MG63 (cell line): ENCODE data around the gene DNAH7. TPM values are rescaled to one million over a fixed set of nuclear protein-coding genes. Genes with fewer than 3 reads are reported as not detected.
"Not testable (repeated sequence)": the region's sequence is repeated elsewhere in the genome, so short reads cannot be mapped to it uniquely, and the experiment has no call there.

Experiments used
- DNase-seq: peaks from one replicate; pipeline ENCODE4 v3.0.0-alpha.2; 2020
- H3K27me3 ChIP-seq: fragments of 250-450 bp; sonication (Bioruptor Pico); 2 replicates; pipeline ENCODE4 v1.5.1; 2020; ENCODE audit warnings: mild to moderate bottlenecking, moderate library complexity
- H3K36me3 ChIP-seq: fragments of 250-450 bp; sonication (Bioruptor Pico); 2 replicates; pipeline ENCODE4 v1.5.1; 2020; ENCODE audit warnings: mild to moderate bottlenecking, moderate library complexity
- H3K4me3 ChIP-seq: fragments of 250-450 bp; sonication (Bioruptor Pico); 2 replicates; pipeline ENCODE4 v1.5.1; 2020; ENCODE audit warnings: mild to moderate bottlenecking, moderate library complexity
- H3K9me3 ChIP-seq: fragments of 250-450 bp; sonication (Bioruptor Pico); 2 replicates; pipeline ENCODE4 v1.5.1; 2020; ENCODE audit warnings: mild to moderate bottlenecking, moderate library complexity
- total RNA-seq: library from RNA; depleted of rRNA; stranded (reverse); fragments of >200 nt; shearing (Covaris generic); gene quantifications from 2 replicates; pipeline ENCODE4 v1.2.3, GENCODE V29; 2014; ENCODE audit warnings: low replicate concordance; rRNA removed

DNAH7 gene
- total RNA-seq, result 0.43 TPM in 1 of 2 replicates, not detected in the other

GRCh38 chr2:196068271-196069209, at the start of gene DNAH7:
Gene DNAH7, minus strand, starts transcription at chr2:196068837. Its CDS starts 126 bp downstream, at chr2:196068711.
- DNase-seq, result peak; percentile 91
- Histone ChIP-seq H3K4me3 (peak within 1 kb of the TSS; percentile 91), H3K27me3 (no peaks in the 10 kb centered on the region), H3K36me3 (no peaks in the 10 kb centered on the region), H3K9me3 (no peaks in the 10 kb centered on the region)

- Histone ChIP-seq H3K4me3 (no peak overlapping the region), H3K9me3 (no peaks in the 10 kb centered on the region), H3K27me3 (no peaks in the 10 kb centered on the region), H3K36me3 (no peaks in the 10 kb centered on the region)
- DNase-seq, result no peak
Measured at GRCh38 chr2:196117214-196117705, 48.6 kb upstream of the DNAH7 start.

DNA sequence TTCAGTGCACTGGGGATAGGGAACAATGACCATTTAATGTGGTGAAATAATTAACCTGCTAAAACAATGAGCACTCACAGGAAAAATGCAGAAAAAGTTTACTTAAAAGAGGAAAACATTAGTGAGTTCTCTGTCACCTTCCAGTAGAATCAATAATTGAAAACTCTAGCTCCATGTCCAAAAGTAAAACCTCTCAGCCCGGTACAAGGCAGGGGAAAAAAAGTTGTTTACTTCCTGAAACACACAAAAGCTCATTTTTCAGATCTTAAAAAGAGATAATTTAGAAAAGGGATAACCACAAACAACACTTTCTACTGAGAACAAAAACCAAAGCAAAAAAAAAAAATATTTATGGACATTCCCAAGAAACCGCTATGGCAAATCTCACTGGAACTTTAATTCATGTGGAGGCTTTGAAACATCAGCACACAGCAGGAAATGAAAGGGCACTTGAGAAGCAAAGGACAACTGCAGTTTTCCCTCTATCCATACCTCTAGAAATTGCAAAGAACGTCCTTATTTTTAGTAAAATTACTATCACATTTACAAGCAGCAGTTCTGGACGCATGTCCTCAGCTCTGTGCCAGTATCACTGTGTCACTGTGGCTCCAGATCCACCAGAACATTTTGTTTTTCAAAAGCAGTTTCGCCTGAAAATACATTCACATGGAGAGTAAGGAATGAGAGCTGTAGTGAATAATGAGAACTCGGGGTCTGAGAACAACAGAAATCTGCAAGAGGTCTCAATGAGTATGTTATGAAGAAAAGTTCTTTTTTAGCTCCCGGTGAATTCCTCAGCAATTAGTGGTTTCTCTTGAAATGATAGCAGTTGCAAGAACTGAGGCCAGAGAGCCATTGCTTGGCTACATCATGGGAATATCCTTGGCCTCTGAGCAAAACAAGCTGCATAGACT, 44.7 kb upstream of the DNAH7 start:
- no peak for DNase-seq
- Histone ChIP-seq H3K9me3 (no peaks in the 10 kb centered on the region), H3K4me3 (peak overlapping the region; percentile 7; the same call in 1 of the 2 replicates)

DNA sequence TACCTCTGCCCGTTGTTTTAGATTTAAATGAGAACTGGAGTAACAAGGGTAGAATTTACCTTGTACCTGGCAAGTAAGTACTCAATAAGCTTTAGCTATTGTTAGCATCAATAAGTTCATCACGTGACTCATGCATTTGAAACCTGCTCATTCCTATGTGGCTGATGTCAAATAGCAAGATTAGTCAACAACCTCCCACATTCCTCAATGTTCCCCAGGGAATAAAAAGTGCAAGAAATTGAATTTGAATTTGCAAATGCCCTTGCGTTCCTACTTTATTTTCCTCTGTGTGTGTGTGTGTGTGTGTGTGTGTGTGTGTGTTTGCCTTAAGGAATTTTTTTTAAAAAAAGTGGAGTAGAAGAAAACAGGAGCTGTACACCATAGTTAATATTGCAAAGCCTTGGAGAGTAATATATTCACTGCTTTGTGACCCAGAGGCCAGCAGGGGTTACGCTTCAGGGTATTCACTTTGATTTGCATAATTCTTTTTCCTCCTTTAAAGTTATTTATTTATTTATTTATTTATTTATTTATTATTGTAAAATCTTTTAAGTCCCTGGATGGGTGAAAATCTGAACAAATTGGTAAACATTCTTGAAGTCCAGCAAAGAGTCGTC, 43.9 kb upstream of the DNAH7 start:
- DNase-seq, result no peak
- Histone ChIP-seq H3K27me3 (no peaks in the 10 kb centered on the region), H3K36me3 (no peaks in the 10 kb centered on the region), H3K9me3 (no peaks in the 10 kb centered on the region), H3K4me3 (no peak overlapping the region)

More for the DNA sequence above, 44.7 kb upstream of the DNAH7 start:
- H3K36me3 ChIP-seq, result no peaks in the 10 kb centered on the region
- no peaks in the 10 kb centered on the region for H3K27me3 ChIP-seq

- H3K27me3 ChIP-seq, result no peaks in the 10 kb centered on the region
- no peaks in the 10 kb centered on the region for H3K36me3 ChIP-seq
- no peak overlapping the region for H3K4me3 ChIP-seq
- H3K9me3 ChIP-seq, result no peaks in the 10 kb centered on the region; the same call in 1 of the 2 replicates
- no peak for DNase-seq
Measured at GRCh38 chr2:196108604-196109003, 40.0 kb upstream of the DNAH7 start.

GRCh38 chr2:196105951-196106350, 37.3 kb upstream of the DNAH7 start:
- no peaks in the 10 kb centered on the region for H3K36me3 ChIP-seq
- H3K9me3 ChIP-seq, result no peaks in the 10 kb centered on the region; the same call in 1 of the 2 replicates
- no peaks in the 10 kb centered on the region for H3K27me3 ChIP-seq
- no peak overlapping the region for H3K4me3 ChIP-seq
- no peak for DNase-seq

DNA sequence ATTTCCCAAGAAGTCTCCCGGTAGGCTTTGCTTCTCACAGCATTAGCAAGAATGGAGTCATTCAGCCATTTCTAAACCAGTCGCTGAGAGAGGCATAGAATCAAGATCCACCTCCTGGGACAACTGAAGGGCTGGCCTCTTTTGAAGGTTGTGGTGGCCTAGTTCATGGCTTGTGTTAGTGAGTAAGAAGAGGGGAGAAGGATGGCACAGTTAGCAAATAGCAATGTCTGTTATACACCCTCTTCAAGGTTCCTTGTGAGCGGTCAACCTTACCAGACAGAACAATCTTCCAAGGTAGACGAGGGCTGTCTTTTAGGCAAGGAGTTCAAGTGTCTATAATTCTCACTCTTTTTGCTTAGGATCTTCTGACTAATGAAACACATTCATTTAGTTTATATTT, 35.4 kb upstream of the DNAH7 start:
- Histone ChIP-seq H3K27me3 (no peaks in the 10 kb centered on the region), H3K36me3 (no peaks in the 10 kb centered on the region), H3K4me3 (no peak overlapping the region), H3K9me3 (no peaks in the 10 kb centered on the region; the same call in 1 of the 2 replicates)
- no peak for DNase-seq

DNA sequence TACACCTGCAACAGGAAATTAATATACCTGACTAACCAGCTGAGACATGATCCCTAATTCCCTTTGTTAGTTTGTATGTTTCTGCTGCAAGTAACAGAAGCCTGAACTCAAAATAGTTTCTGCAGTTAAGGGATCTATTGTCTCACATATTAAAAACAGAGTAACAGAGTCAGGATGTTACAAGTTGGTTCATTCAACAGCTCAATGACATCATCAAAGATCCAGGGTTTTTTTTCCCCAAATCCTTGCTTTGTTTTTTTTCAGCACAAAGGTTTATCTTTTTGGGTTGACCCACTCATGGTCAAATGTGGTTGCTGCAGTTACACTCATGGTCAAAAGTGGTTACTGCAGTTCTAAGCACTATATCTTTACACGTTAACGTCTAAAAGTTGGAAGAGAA, 35.0 kb upstream of the DNAH7 start:
- no peaks in the 10 kb centered on the region; the same call in 1 of the 2 replicates for H3K9me3 ChIP-seq
- H3K36me3 ChIP-seq, result no peaks in the 10 kb centered on the region
- no peak overlapping the region for H3K4me3 ChIP-seq
- no peaks in the 10 kb centered on the region for H3K27me3 ChIP-seq
- no peak for DNase-seq

GRCh38 chr2:196101325-196101991, 32.8 kb upstream of the DNAH7 start:
- no peaks in the 10 kb centered on the region; the same call in 1 of the 2 replicates for H3K9me3 ChIP-seq
- DNase-seq, result no peak
- H3K27me3 ChIP-seq, result no peaks in the 10 kb centered on the region
- no peak overlapping the region for H3K4me3 ChIP-seq
- no peaks in the 10 kb centered on the region for H3K36me3 ChIP-seq

DNA sequence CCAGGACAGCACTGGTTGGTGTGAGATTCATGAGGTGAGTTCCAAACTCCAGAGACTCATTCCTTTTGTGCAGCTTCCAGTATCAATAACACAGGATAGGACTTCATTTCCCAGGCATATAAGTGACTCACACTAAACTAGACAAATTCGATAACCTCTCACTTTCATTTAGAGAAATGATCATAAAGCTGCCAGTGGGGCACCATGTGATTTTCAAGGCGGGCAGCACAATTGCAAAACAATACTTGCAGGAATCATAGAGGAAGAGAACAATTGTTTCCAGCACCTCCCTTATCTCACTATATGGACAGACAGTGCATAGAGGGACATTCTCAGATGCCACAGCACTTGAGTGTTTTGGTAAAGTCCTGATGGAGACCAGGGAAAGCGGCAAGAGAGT, 31.3 kb upstream of the DNAH7 start:
- H3K27me3 ChIP-seq, result no peaks in the 10 kb centered on the region
- peaks cover 3% of the 10 kb centered on the region; the same call in 1 of the 2 replicates for H3K9me3 ChIP-seq
- DNase-seq, result no peak
- H3K36me3 ChIP-seq, result no peaks in the 10 kb centered on the region
- no peak overlapping the region for H3K4me3 ChIP-seq

DNA sequence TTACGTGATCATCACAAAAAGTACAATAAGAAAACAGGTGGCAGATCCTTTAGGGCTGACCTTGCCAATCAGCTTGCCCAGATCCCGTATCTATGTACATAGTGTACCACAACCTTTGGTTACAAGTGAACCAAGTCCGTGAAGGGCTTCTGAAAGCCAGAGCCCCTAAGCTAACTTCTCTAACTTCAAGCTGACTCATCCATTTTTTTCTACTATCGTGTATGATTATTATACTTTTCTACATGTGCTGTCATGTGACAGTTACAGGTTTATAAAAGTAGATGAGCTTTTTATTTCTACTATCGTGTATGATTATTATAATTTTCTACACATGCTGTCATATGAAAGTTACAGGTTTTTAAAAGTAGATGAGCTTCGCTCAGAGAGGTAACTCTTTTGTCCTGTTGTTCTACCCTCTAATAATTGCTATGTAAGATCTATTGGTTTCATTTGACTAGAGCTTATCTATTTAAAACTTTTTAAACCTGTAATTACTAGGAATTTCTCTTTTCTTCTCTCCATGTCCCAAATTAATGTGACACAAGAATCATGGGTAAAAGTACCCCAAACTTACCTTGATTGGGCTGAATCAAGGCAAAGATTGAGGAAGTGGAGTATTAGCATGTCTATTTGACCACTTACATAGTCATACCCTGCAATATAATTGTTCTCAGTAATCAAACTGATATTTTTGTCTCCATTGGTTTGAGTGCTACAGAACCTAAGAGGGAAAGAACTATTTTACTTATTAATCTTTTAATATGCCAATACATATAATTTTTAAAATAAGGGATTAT, 29.4 kb upstream of the DNAH7 start:
- H3K36me3 ChIP-seq, result no peaks in the 10 kb centered on the region
- no peak overlapping the region for H3K4me3 ChIP-seq
- DNase-seq, result no peak
- no peaks in the 10 kb centered on the region for H3K27me3 ChIP-seq
- H3K9me3 ChIP-seq, result peaks cover 3% of the 10 kb centered on the region; the same call in 1 of the 2 replicates

GRCh38 chr2:196096982-196097745, 28.5 kb upstream of the DNAH7 start:
- no peak overlapping the region for H3K4me3 ChIP-seq
- H3K36me3 ChIP-seq, result no peaks in the 10 kb centered on the region
- DNase-seq, result no peak
- peaks cover 3% of the 10 kb centered on the region; the same call in 1 of the 2 replicates for H3K9me3 ChIP-seq
- H3K27me3 ChIP-seq, result no peaks in the 10 kb centered on the region

GRCh38 chr2:196096264-196096663, 27.6 kb upstream of the DNAH7 start:
- no peak overlapping the region for H3K4me3 ChIP-seq
- peaks cover 3% of the 10 kb centered on the region; the same call in 1 of the 2 replicates for H3K9me3 ChIP-seq
- DNase-seq, result no peak
- no peaks in the 10 kb centered on the region for H3K36me3 ChIP-seq
- no peaks in the 10 kb centered on the region for H3K27me3 ChIP-seq

DNA sequence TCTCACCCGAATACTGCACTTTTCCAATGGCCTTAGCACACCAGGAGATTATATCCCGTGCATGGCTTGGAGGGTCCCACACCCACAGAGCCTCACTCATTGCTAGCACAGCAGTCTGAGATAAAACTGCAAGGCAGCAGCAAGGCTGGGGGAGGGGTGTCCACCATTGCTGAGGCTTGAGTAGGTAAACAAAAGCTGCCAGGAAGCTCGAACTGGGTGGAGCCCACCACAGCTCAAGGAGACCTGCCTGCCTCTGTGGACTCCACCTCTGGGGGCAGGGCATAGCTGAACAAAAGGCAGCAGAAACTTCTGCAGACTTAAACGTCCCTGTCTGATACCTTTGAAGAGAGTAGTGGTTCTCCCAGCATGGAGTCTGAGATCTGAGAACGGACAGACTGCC, 20.8 kb upstream of the DNAH7 start:
- not testable (repeated sequence) for H3K27me3 ChIP-seq, DNase-seq, H3K9me3 ChIP-seq, H3K36me3 ChIP-seq, H3K4me3 ChIP-seq
